H1 (cell line): Measurements from ENCODE around the gene RNF114.

ENCODE experiments used
- CHD1 ChIP-seq: IDR thresholded peaks from 2 replicates; pipeline ENCODE4 v1.6.1; 2012; ENCODE audit warnings: low read depth, low read length, improper control_type of control experiment
- EZH2 ChIP-seq: fragments of 200-600 bp; sonication (generic); IDR thresholded peaks from 2 replicates; pipeline ENCODE4 v1.7.1; 2012; ENCODE audit warnings: low read depth, mild to moderate bottlenecking, moderate library complexity, low read length, inconsistent platforms; ENCODE audit not compliant: severe bottlenecking
- HDAC6 ChIP-seq: IDR thresholded peaks from one replicate; pipeline ENCODE4 v1.7.1; 2012; ENCODE audit warnings: low read depth, mild to moderate bottlenecking, inconsistent platforms, low read length, moderate library complexity
- JUN ChIP-seq: IDR thresholded peaks from 2 replicates; pipeline ENCODE4 v1.6.1; 2011; ENCODE audit warnings: low read depth, mild to moderate bottlenecking, improper control_type of control experiment, low read length
- NRF1 ChIP-seq: IDR thresholded peaks from 2 replicates; pipeline ENCODE4 v1.6.1; 2011; ENCODE audit warnings: mild to moderate bottlenecking, low read depth, low read length, improper control_type of control experiment
- POLR2A ChIP-seq, 2 experiments: IDR thresholded peaks; 1 replicate in 1 of 2; 2 replicates in 1 of 2; pipeline ENCODE4 v1.6.1; 2011; ENCODE audit warnings: low read depth in 2 of 2, low read length in 2 of 2, mild to moderate bottlenecking in 2 of 2; ENCODE audit errors: control extremely low read depth in 1 of 2
- RFX5 ChIP-seq: IDR thresholded peaks from 2 replicates; pipeline ENCODE4 v1.6.1; 2011; ENCODE audit warnings: low read depth, low read length, improper control_type of control experiment, borderline replicate concordance
- SIX5 ChIP-seq: IDR thresholded peaks from 2 replicates; pipeline ENCODE4 v1.6.1; 2011; ENCODE audit warnings: mild to moderate bottlenecking, low read depth, low read length
- TBP ChIP-seq: IDR thresholded peaks from 2 replicates; pipeline ENCODE4 v1.6.1; 2011; ENCODE audit warnings: low read depth, low read length, improper control_type of control experiment
- TF ChIP-seq, protein P1 (sequence below), 3 experiments: IDR thresholded peaks; 1 replicate in 2 of 3; 2 replicates in 1 of 3; pipeline versions ENCODE4 v1.5.1 to v1.6.1; 2011; ENCODE audit warnings: low read length in 3 of 3, mild to moderate bottlenecking in 3 of 3, inconsistent platforms in 2 of 3, low read depth in 1 of 3, moderate library complexity in 1 of 3; ENCODE audit not compliant: insufficient read depth in 1 of 3; ENCODE audit errors: control extremely low read depth in 1 of 3
- TF ChIP-seq, protein P2 (sequence below): IDR thresholded peaks from 2 replicates; pipeline ENCODE4 v1.6.1; 2011; ENCODE audit warnings: low read depth, mild to moderate bottlenecking, low read length; ENCODE audit not compliant: insufficient read depth

DNA sequence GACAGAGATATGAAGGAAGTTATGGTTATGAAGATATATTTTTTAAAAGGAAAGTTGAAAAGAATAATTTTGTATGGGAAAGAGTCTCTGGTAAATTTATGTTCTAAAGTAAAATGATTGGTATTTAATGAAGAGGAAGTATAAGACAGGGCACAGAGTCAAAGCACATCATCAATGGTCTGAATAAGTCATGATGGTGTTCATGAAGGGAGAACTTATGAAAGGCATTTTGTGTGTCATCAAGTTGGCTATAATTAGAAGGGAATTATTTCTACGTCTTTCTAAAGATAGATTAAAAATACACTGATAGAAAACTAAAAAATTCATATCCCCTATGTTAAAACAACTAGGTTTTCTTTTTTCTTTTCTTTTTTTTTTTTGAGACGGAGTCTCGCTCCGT, 25.2 kb downstream of the RNF114 start:
- TF ChIP-seq NRF1, result no peak
- no peak for TF ChIP-seq SIX5
- TF ChIP-seq TBP, result no peak
- TF ChIP-seq POLR2A (IDR thresholded peaks at IDR 0.05; ENCODE audit: control extremely low read depth in 1 of 2, low read depth in 2 of 2, low read length in 2 of 2), result no peak
- TF ChIP-seq HDAC6, result no peak
- TF ChIP-seq EZH2, result no peak
- no peak for TF ChIP-seq RFX5
- TF ChIP-seq, protein P1, sequence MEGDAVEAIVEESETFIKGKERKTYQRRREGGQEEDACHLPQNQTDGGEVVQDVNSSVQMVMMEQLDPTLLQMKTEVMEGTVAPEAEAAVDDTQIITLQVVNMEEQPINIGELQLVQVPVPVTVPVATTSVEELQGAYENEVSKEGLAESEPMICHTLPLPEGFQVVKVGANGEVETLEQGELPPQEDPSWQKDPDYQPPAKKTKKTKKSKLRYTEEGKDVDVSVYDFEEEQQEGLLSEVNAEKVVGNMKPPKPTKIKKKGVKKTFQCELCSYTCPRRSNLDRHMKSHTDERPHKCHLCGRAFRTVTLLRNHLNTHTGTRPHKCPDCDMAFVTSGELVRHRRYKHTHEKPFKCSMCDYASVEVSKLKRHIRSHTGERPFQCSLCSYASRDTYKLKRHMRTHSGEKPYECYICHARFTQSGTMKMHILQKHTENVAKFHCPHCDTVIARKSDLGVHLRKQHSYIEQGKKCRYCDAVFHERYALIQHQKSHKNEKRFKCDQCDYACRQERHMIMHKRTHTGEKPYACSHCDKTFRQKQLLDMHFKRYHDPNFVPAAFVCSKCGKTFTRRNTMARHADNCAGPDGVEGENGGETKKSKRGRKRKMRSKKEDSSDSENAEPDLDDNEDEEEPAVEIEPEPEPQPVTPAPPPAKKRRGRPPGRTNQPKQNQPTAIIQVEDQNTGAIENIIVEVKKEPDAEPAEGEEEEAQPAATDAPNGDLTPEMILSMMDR (IDR thresholded peaks at IDR 0.05; ENCODE audit: control extremely low read depth in 1 of 3, insufficient read depth in 1 of 3, low read depth in 1 of 3, low read length in 3 of 3), result no peak
- TF ChIP-seq, protein P2, sequence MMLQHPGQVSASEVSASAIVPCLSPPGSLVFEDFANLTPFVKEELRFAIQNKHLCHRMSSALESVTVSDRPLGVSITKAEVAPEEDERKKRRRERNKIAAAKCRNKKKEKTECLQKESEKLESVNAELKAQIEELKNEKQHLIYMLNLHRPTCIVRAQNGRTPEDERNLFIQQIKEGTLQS, result no peak
- TF ChIP-seq JUN, result no peak
- no peak for TF ChIP-seq CHD1
